Endodermal cell (in vitro differentiated cells): ENCODE results near the gene AOC1. TPM values are rescaled to one million over a fixed set of nuclear protein-coding genes. Genes with fewer than 3 reads are reported as not detected.

ENCODE experiments used
- DNase-seq: peaks from one replicate; pipeline ENCODE4 v3.0.0-alpha.2; 2017
- H3K27ac ChIP-seq: 2 replicates; pipeline ENCODE4 v1.5.1; 2013; ENCODE audit warnings: mild to moderate bottlenecking, low read depth, low read length, moderate library complexity
- H3K27me3 ChIP-seq: 2 replicates; pipeline ENCODE4 v1.6.1; 2013; ENCODE audit warnings: mild to moderate bottlenecking, low read length, moderate library complexity; ENCODE audit not compliant: insufficient read depth, control insufficient read depth, poor library complexity, severe bottlenecking
- H3K36me3 ChIP-seq: 2 replicates; pipeline ENCODE4 v1.7.0; 2013; ENCODE audit warnings: mild to moderate bottlenecking, low read length, moderate library complexity; ENCODE audit not compliant: control insufficient read depth, insufficient read depth
- H3K4me1 ChIP-seq: one replicate; pipeline ENCODE4 v1.7.0; 2013; ENCODE audit warnings: low read length; ENCODE audit not compliant: control insufficient read depth, insufficient read depth
- H3K4me3 ChIP-seq: 2 replicates; pipeline ENCODE4 v1.5.1; 2013; ENCODE audit warnings: mild to moderate bottlenecking, low read length, moderate library complexity
- H3K9ac ChIP-seq: 2 replicates; pipeline ENCODE4 v1.6.1; 2013; ENCODE audit warnings: mild to moderate bottlenecking, low read length, moderate library complexity; ENCODE audit not compliant: poor library complexity, severe bottlenecking; ENCODE audit errors: extremely low read depth
- H3K9me3 ChIP-seq: 2 replicates; pipeline ENCODE4 v1.6.1; 2013; ENCODE audit warnings: mild to moderate bottlenecking, low read length, moderate library complexity; ENCODE audit not compliant: control insufficient read depth
- H3K27ac Mint-ChIP-seq: 2 replicates; pipeline ENCODE4 v1.8.0; 2020; ENCODE audit warnings: mixed read lengths
- H3K27me3 Mint-ChIP-seq: 2 replicates; pipeline ENCODE4 v1.8.0; 2021; ENCODE audit warnings: mild to moderate bottlenecking, mixed read lengths; ENCODE audit not compliant: insufficient read depth
- H3K36me3 Mint-ChIP-seq: 2 replicates; pipeline ENCODE4 v1.8.0; 2020; ENCODE audit warnings: low read depth, mixed read lengths
- H3K4me1 Mint-ChIP-seq: 2 replicates; pipeline ENCODE4 v1.8.0; 2020; ENCODE audit warnings: mixed read lengths
- H3K4me3 Mint-ChIP-seq: 2 replicates; pipeline ENCODE4 v1.8.0; 2020; ENCODE audit warnings: mild to moderate bottlenecking, moderate library complexity, mixed read lengths
- H3K9me3 Mint-ChIP-seq: 2 replicates; pipeline ENCODE4 v1.8.0; 2020; ENCODE audit warnings: mild to moderate bottlenecking, mixed read lengths
- WGBS, 2 experiments: methylation state at CpG; one replicate each; pipeline versions ENCODE4 v1.1.5 to v1.1.7; 2013; ENCODE audit warnings: missing lambda C conversion rate in 2 of 2, mixed read lengths in 1 of 2; ENCODE audit not compliant: insufficient coverage in 1 of 2, insufficient read length in 1 of 2; 5-methylcytosine and 5-hydroxymethylcytosine counted together
- total RNA-seq, 2 donors: library from RNA; stranded (reverse); fragmentation: NEBNext Ultra II Directional in 1 of 2; extraction: Animal tissue kit (Norgen Biotek cat#: 25700) in 1 of 2; gene quantifications; 2 replicates in 1 of 2; 3 replicates in 1 of 2; pipeline ENCODE4 v1.2.1, GENCODE V29; 2021
- TF ChIP-seq, protein P1 (sequence below): fragments of 200-600 bp; sonication (generic); conservative IDR thresholded peaks from 2 replicates; pipeline ENCODE4 v1.5.0; 2021; ENCODE audit warnings: antibody characterized with exemption, mild to moderate bottlenecking

AOC1 gene
- total RNA-seq, 2 donors from 2014 or later = not detected

- 89 to 93% methylated on average over 3 to 7 of the region's 7 CpGs for WGBS, 2 experiments
- Histone ChIP-seq H3K27me3 (no peaks in the 10 kb centered on the region), H3K4me3 (no peak overlapping the region), H3K27ac (no peak overlapping the region), H3K9me3 (no peaks in the 10 kb centered on the region), H3K36me3 (no peaks in the 10 kb centered on the region), H3K9ac (no peak overlapping the region), H3K4me1 (no peaks in the 10 kb centered on the region)
- H3K4me3 Mint-ChIP-seq = no peak overlapping the region
- peaks cover 5% of the 10 kb centered on the region for H3K9me3 Mint-ChIP-seq
- H3K27ac Mint-ChIP-seq = no peak overlapping the region
- H3K36me3 Mint-ChIP-seq = no peaks in the 10 kb centered on the region
- no peak for DNase-seq
- peaks cover 15% of the 10 kb centered on the region for H3K27me3 Mint-ChIP-seq
- TF ChIP-seq, protein P1, sequence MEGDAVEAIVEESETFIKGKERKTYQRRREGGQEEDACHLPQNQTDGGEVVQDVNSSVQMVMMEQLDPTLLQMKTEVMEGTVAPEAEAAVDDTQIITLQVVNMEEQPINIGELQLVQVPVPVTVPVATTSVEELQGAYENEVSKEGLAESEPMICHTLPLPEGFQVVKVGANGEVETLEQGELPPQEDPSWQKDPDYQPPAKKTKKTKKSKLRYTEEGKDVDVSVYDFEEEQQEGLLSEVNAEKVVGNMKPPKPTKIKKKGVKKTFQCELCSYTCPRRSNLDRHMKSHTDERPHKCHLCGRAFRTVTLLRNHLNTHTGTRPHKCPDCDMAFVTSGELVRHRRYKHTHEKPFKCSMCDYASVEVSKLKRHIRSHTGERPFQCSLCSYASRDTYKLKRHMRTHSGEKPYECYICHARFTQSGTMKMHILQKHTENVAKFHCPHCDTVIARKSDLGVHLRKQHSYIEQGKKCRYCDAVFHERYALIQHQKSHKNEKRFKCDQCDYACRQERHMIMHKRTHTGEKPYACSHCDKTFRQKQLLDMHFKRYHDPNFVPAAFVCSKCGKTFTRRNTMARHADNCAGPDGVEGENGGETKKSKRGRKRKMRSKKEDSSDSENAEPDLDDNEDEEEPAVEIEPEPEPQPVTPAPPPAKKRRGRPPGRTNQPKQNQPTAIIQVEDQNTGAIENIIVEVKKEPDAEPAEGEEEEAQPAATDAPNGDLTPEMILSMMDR = no peak
- H3K4me1 Mint-ChIP-seq = no peaks in the 10 kb centered on the region
Measured at GRCh38 chr7:150820578-150821198, 31.6 kb upstream of the AOC1 start.

GRCh38 chr7:150823043-150823442, 29.3 kb upstream of the AOC1 start:
- Histone ChIP-seq H3K9ac (no peak overlapping the region), H3K27ac (no peak overlapping the region), H3K27me3 (no peaks in the 10 kb centered on the region), H3K9me3 (no peaks in the 10 kb centered on the region), H3K4me1 (no peaks in the 10 kb centered on the region), H3K4me3 (no peak overlapping the region), H3K36me3 (no peaks in the 10 kb centered on the region)
- no peaks in the 10 kb centered on the region for H3K36me3 Mint-ChIP-seq
- H3K4me3 Mint-ChIP-seq = no peak overlapping the region
- H3K27me3 Mint-ChIP-seq = peaks cover 17% of the 10 kb centered on the region
- DNase-seq = no peak
- no peaks in the 10 kb centered on the region for H3K4me1 Mint-ChIP-seq
- H3K27ac Mint-ChIP-seq = no peak overlapping the region
- WGBS, 2 experiments = 94% methylated on average over 7 to 8 of the region's 8 CpGs
- no peaks in the 10 kb centered on the region for H3K9me3 Mint-ChIP-seq
- TF ChIP-seq, protein P1 = no peak

DNA sequence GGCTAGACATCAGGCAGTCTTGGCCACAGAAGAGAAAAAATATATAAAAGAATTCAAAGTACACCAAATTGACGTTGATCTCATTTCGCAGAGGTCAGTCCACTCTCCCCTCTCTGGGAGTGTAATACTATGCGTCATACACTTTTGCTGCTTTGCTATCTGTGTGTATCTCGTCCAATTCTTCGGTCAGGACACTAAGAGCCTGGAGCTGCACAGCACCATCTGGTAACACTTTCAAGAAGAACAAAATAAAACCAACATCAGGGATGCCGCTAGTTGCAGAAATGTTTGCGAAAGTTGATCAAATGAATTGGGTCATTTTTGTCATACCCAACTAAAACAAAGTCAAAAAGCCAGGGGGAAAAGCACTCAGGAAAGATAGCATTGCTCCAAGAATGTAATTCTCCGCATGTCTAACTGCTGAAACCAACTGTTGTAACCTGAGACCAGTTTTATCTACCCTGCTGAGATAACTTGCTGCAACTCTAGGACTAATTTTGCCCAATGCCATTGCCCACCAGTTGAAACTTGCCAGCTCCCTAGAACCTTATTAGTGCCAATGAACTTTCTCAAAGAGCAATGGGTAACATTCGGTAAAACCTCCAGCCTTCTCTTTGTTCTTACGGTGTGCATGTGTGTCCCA, 28.7 kb upstream of the AOC1 start:
- Mint-ChIP-seq H3K27ac (no peak overlapping the region), H3K36me3 (no peaks in the 10 kb centered on the region), H3K27me3 (peaks cover 12% of the 10 kb centered on the region), H3K4me1 (no peaks in the 10 kb centered on the region), H3K9me3 (no peaks in the 10 kb centered on the region), H3K4me3 (no peak overlapping the region)
- DNase-seq = no peak
- TF ChIP-seq, protein P1 = no peak
- no peaks in the 10 kb centered on the region for H3K9me3 ChIP-seq
- H3K27me3 ChIP-seq = no peaks in the 10 kb centered on the region
- H3K27ac ChIP-seq = no peak overlapping the region
- H3K36me3 ChIP-seq = no peaks in the 10 kb centered on the region
- no peak overlapping the region for H3K4me3 ChIP-seq
- H3K4me1 ChIP-seq = no peaks in the 10 kb centered on the region
- H3K9ac ChIP-seq = no peak overlapping the region
- 93 to 98% methylated on average over 9 to 10 of the region's 10 CpGs for WGBS, 2 experiments
